ENCODE results near the gene MRPS14. TPM values are rescaled to one million over a fixed set of nuclear protein-coding genes. Genes with fewer than 3 reads are reported as not detected.

The MRPS14 gene
- total RNA-seq, 2 donors from 2014 or later, result 30.3 to 30.9 TPM

DNA sequence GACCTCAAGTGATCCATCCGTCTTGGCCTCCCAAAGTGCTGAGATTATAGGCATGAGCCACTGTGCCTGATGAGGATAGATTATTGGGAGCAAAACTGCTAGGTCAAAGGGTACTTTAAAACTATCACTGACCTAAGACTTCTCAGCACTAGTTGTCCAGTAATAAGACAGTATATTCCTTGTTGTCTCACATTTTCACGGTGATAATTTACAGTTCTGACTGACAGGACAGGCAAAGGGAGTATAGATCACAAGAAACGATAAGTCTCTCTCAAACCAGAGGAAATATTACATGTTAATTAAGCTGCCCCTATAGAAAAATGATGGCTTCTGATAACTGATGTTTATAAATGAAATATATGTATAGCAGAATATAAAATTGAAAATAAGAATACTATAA is 3.7 kb downstream of the MRPS14 start:
- Mint-ChIP-seq H3K36me3 (ENCODE audit: low read depth) (peaks cover 17% of the 10 kb centered on the region), H3K27me3 (ENCODE audit: insufficient read depth) (no peaks in the 10 kb centered on the region), H3K4me1 (peaks cover 8% of the 10 kb centered on the region), H3K27ac (no peak overlapping the region), H3K4me3 (no peak overlapping the region), H3K9me3 (peaks cover 8% of the 10 kb centered on the region)
- Histone ChIP-seq H3K36me3 (ENCODE audit: control insufficient read depth, insufficient read depth, low read length) (peaks cover 42% of the 10 kb centered on the region), H3K27me3 (ENCODE audit: control insufficient read depth, insufficient read depth, low read length, poor library complexity, severe bottlenecking) (no peaks in the 10 kb centered on the region), H3K9me3 (ENCODE audit: control insufficient read depth, low read length) (no peaks in the 10 kb centered on the region), H3K4me3 (ENCODE audit: low read length) (no peak overlapping the region), H3K9ac (ENCODE audit: extremely low read depth, low read length, poor library complexity, severe bottlenecking) (no peak overlapping the region), H3K27ac (ENCODE audit: low read depth, low read length) (no peak overlapping the region), H3K4me1 (ENCODE audit: control insufficient read depth, insufficient read depth, low read length) (no peaks in the 10 kb centered on the region)
- DNase-seq, result no peak
- TF ChIP-seq, protein P1, sequence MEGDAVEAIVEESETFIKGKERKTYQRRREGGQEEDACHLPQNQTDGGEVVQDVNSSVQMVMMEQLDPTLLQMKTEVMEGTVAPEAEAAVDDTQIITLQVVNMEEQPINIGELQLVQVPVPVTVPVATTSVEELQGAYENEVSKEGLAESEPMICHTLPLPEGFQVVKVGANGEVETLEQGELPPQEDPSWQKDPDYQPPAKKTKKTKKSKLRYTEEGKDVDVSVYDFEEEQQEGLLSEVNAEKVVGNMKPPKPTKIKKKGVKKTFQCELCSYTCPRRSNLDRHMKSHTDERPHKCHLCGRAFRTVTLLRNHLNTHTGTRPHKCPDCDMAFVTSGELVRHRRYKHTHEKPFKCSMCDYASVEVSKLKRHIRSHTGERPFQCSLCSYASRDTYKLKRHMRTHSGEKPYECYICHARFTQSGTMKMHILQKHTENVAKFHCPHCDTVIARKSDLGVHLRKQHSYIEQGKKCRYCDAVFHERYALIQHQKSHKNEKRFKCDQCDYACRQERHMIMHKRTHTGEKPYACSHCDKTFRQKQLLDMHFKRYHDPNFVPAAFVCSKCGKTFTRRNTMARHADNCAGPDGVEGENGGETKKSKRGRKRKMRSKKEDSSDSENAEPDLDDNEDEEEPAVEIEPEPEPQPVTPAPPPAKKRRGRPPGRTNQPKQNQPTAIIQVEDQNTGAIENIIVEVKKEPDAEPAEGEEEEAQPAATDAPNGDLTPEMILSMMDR (conservative IDR thresholded peaks at IDR 0.05), result no peak
- 90 to 98% methylated on average over 2 of the region's 3 CpGs for WGBS, 2 experiments (ENCODE audit: insufficient coverage in 1 of 2, insufficient read length in 1 of 2)

DNA sequence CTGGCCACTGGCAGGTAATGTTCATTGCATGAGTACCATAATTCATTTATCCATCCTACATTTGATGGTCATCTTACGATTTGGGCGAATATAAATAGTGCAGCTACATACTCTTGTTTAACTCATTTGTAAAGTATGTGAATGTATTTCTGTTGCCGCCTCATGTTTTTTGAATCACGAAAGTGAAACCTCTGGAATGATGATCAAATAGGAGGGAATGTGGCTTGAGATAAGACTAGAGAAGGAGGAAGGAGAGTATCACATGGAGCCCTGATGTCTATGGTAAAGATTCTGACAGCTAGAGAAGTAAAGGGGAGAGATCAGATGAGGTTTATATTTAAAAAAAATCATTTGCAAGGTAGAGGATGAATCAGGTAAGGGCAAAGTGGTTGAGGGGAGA is 8.0 kb downstream of the MRPS14 start:
- no peak overlapping the region for H3K27ac ChIP-seq (ENCODE audit: low read depth, low read length)
- no peak overlapping the region for H3K27ac Mint-ChIP-seq
- H3K4me1 Mint-ChIP-seq, result no peaks in the 10 kb centered on the region
- H3K4me3 ChIP-seq (ENCODE audit: low read length), result no peak overlapping the region
- no peak overlapping the region for H3K4me3 Mint-ChIP-seq
- no peaks in the 10 kb centered on the region for H3K9me3 ChIP-seq (ENCODE audit: control insufficient read depth, low read length)
- H3K27me3 ChIP-seq (ENCODE audit: control insufficient read depth, insufficient read depth, low read length, poor library complexity, severe bottlenecking), result no peaks in the 10 kb centered on the region
- DNase-seq, result no peak
- peaks cover 50% of the 10 kb centered on the region for H3K36me3 Mint-ChIP-seq (ENCODE audit: low read depth)
- TF ChIP-seq, protein P1 (conservative IDR thresholded peaks at IDR 0.05), result no peak
- no peaks in the 10 kb centered on the region for H3K27me3 Mint-ChIP-seq (ENCODE audit: insufficient read depth)
- peaks cover 85% of the 10 kb centered on the region for H3K36me3 ChIP-seq (ENCODE audit: control insufficient read depth, insufficient read depth, low read length)
- H3K9ac ChIP-seq (ENCODE audit: extremely low read depth, low read length, poor library complexity, severe bottlenecking), result no peak overlapping the region
- H3K9me3 Mint-ChIP-seq, result no peaks in the 10 kb centered on the region
- H3K4me1 ChIP-seq (ENCODE audit: control insufficient read depth, insufficient read depth, low read length), result no peaks in the 10 kb centered on the region
- WGBS, 2 experiments (ENCODE audit: insufficient coverage in 1 of 2, insufficient read length in 1 of 2), result 90 to 96% methylated on average over 3 to 4 of the region's 4 CpGs

DNA sequence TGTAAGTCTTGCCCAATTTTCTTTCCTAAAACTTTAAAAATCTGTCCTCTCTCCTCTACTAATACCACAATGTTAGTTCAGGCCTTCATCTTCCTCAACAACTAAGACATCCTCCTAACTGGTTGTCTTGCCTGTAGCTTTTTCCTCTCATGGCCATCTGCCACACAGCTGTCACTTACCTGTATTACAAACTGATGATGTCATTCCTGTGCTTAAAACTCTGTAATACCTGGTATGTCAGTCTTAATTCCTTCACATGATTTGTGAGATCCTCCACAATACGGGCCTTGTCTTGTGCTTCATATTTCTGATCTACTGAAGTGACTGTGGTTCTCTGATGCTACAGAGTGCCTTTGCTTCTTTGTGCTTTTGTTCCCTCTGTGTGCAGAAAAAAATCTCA is 9.8 kb downstream of the MRPS14 start:
- H3K27me3 ChIP-seq (ENCODE audit: control insufficient read depth, insufficient read depth, low read length, poor library complexity, severe bottlenecking), result no peaks in the 10 kb centered on the region
- Mint-ChIP-seq H3K4me1 (peaks cover 2% of the 10 kb centered on the region), H3K27ac (no peak overlapping the region), H3K27me3 (ENCODE audit: insufficient read depth) (no peaks in the 10 kb centered on the region), H3K9me3 (no peaks in the 10 kb centered on the region), H3K4me3 (no peak overlapping the region), H3K36me3 (ENCODE audit: low read depth) (peaks cover 61% of the 10 kb centered on the region)
- 90 to 100% methylated on average over 1 of the region's 1 CpG for WGBS, 2 experiments (ENCODE audit: insufficient coverage in 1 of 2, insufficient read length in 1 of 2)
- DNase-seq, result no peak
- H3K4me3 ChIP-seq (ENCODE audit: low read length), result no peak overlapping the region
- TF ChIP-seq, protein P1 (conservative IDR thresholded peaks at IDR 0.05), result no peak
- H3K9me3 ChIP-seq (ENCODE audit: control insufficient read depth, low read length), result no peaks in the 10 kb centered on the region
- H3K9ac ChIP-seq (ENCODE audit: extremely low read depth, low read length, poor library complexity, severe bottlenecking), result no peak overlapping the region
- H3K36me3 ChIP-seq (ENCODE audit: control insufficient read depth, insufficient read depth, low read length), result peaks cover 95% of the 10 kb centered on the region
- no peaks in the 10 kb centered on the region for H3K4me1 ChIP-seq (ENCODE audit: control insufficient read depth, insufficient read depth, low read length)
- H3K27ac ChIP-seq (ENCODE audit: low read depth, low read length), result no peak overlapping the region
